Astrocyte (in vitro differentiated cells and primary cell): ENCODE data around the gene GPM6B. TPM values are rescaled to one million over a fixed set of nuclear protein-coding genes. Genes with fewer than 3 reads are reported as not detected.

Source experiments
- DNase-seq: peaks from one replicate; pipeline ENCODE4 v3.0.0-alpha.2; 2010; ENCODE audit warnings: low read depth
- FAIRE-seq: peaks from 2 replicates; lab custom pipeline; 2011; peaks lifted over from hg19 to GRCh38; lab: Jason Lieb, UNC
- H2AFZ ChIP-seq: 2 replicates; pipeline ENCODE4 v1.6.0; 2012; ENCODE audit warnings: low read depth, low read length, inconsistent platforms
- H3K27ac ChIP-seq: 2 replicates; pipeline ENCODE4 v1.5.1; 2011; ENCODE audit warnings: low read depth, low read length, inconsistent platforms
- H3K27me3 ChIP-seq: 2 replicates; pipeline ENCODE4 v1.6.0; 2011; ENCODE audit warnings: low read length, inconsistent platforms; ENCODE audit not compliant: insufficient read depth
- H3K36me3 ChIP-seq: 2 replicates; pipeline ENCODE4 v1.5.1; 2011; ENCODE audit warnings: low read length, inconsistent platforms; ENCODE audit not compliant: insufficient read depth
- H3K4me1 ChIP-seq: 2 replicates; pipeline ENCODE4 v1.5.1; 2011; ENCODE audit warnings: low read length, inconsistent platforms; ENCODE audit not compliant: insufficient read depth
- H3K4me2 ChIP-seq: 2 replicates; pipeline ENCODE4 v1.6.0; 2012; ENCODE audit warnings: low read length, inconsistent platforms
- H3K4me3 ChIP-seq: 2 replicates; pipeline ENCODE4 v1.5.1; 2011; ENCODE audit warnings: low read depth, mild to moderate bottlenecking, low read length, inconsistent platforms; ENCODE audit not compliant: insufficient read depth
- H3K79me2 ChIP-seq: 2 replicates; pipeline ENCODE4 v1.6.0; 2012; ENCODE audit warnings: mild to moderate bottlenecking, low read length, inconsistent platforms; ENCODE audit not compliant: insufficient read depth
- H3K9ac ChIP-seq: 2 replicates; pipeline ENCODE4 v1.6.0; 2012; ENCODE audit warnings: mild to moderate bottlenecking, low read length, inconsistent platforms
- H3K9me3 ChIP-seq: 2 replicates; pipeline ENCODE4 v1.5.1; 2012; ENCODE audit warnings: low read depth, mild to moderate bottlenecking, low read length, inconsistent platforms; ENCODE audit not compliant: insufficient read depth
- H4K20me1 ChIP-seq: 2 replicates; pipeline ENCODE4 v1.6.0; 2012; ENCODE audit warnings: low read length, inconsistent platforms; ENCODE audit not compliant: insufficient read depth
- H3K27ac Mint-ChIP-seq: one replicate; pipeline ENCODE4 v1.8.0; 2021; ENCODE audit warnings: mild to moderate bottlenecking, mixed read lengths; ENCODE audit not compliant: unreplicated experiment
- H3K27me3 Mint-ChIP-seq: one replicate; pipeline ENCODE4 v1.8.0; 2021; ENCODE audit warnings: low read depth, mixed read lengths; ENCODE audit not compliant: unreplicated experiment
- H3K36me3 Mint-ChIP-seq: one replicate; pipeline ENCODE4 v1.8.0; 2021; ENCODE audit warnings: low read depth, mixed read lengths; ENCODE audit not compliant: unreplicated experiment
- H3K4me1 Mint-ChIP-seq: one replicate; pipeline ENCODE4 v1.8.0; 2021; ENCODE audit warnings: low read depth, mixed read lengths; ENCODE audit not compliant: unreplicated experiment
- H3K4me3 Mint-ChIP-seq: one replicate; pipeline ENCODE4 v1.8.0; 2021; ENCODE audit warnings: mild to moderate bottlenecking, moderate library complexity, mixed read lengths; ENCODE audit not compliant: unreplicated experiment
- H3K9me3 Mint-ChIP-seq: one replicate; pipeline ENCODE4 v1.8.0; 2021; ENCODE audit warnings: mild to moderate bottlenecking, mixed read lengths; ENCODE audit not compliant: unreplicated experiment
- EZH2 ChIP-seq: IDR thresholded peaks from 2 replicates; pipeline ENCODE4 v1.6.1; 2012; ENCODE audit warnings: mild to moderate bottlenecking, low read length, inconsistent platforms; ENCODE audit not compliant: insufficient read depth
- total RNA-seq: library from RNA; stranded (reverse); gene quantifications from 2 replicates; pipeline ENCODE4 v1.2.1, GENCODE V29; 2021
- TF ChIP-seq, protein P1 (sequence below): IDR thresholded peaks from 2 replicates; pipeline ENCODE4 v1.5.1; 2011; ENCODE audit warnings: low read depth, mild to moderate bottlenecking, inconsistent platforms, low read length, moderate library complexity; ENCODE audit not compliant: insufficient read depth

The GPM6B gene
- total RNA-seq, 1 donor from 2014 or later, result 21.5 TPM

DNA sequence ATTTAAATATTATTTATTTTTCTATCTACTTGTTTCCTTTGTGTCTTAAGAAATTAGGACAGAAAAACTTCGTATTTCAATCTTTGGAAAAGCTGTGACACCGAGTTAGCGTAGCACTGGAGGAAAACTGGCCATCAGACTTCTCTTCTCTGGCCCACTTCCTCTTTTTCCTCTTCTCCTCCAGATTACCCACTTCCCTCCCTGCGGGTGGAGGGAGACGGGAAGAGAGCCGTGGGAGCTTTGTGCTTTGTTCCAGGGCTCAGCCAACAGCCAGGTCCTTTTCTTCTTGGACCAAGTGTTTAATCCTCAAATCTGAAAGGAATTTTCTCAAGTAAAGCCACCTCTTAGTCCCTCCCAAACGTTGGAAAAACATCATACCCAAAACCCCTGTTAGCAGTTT, 52.6 kb downstream of the GPM6B start:
- no peaks in the 10 kb centered on the region for H3K27me3 ChIP-seq
- H3K9me3 Mint-ChIP-seq, result no peaks in the 10 kb centered on the region
- H3K36me3 Mint-ChIP-seq, result peaks cover 11% of the 10 kb centered on the region
- no peak overlapping the region for H3K9ac ChIP-seq
- H3K4me3 Mint-ChIP-seq, result no peak overlapping the region
- peaks cover 14% of the 10 kb centered on the region for H3K36me3 ChIP-seq
- no peaks in the 10 kb centered on the region for H3K79me2 ChIP-seq
- no peaks in the 10 kb centered on the region for H3K27me3 Mint-ChIP-seq
- no peaks in the 10 kb centered on the region for H3K4me1 Mint-ChIP-seq
- no peaks in the 10 kb centered on the region for H3K4me1 ChIP-seq
- peak; percentile 47 for FAIRE-seq
- no peak for DNase-seq
- H3K27ac Mint-ChIP-seq, result no peak overlapping the region
- no peak overlapping the region for H3K27ac ChIP-seq
- H3K4me3 ChIP-seq, result no peak overlapping the region
- no peaks in the 10 kb centered on the region for H3K9me3 ChIP-seq
- TF ChIP-seq EZH2, result no peak
- TF ChIP-seq, protein P1, sequence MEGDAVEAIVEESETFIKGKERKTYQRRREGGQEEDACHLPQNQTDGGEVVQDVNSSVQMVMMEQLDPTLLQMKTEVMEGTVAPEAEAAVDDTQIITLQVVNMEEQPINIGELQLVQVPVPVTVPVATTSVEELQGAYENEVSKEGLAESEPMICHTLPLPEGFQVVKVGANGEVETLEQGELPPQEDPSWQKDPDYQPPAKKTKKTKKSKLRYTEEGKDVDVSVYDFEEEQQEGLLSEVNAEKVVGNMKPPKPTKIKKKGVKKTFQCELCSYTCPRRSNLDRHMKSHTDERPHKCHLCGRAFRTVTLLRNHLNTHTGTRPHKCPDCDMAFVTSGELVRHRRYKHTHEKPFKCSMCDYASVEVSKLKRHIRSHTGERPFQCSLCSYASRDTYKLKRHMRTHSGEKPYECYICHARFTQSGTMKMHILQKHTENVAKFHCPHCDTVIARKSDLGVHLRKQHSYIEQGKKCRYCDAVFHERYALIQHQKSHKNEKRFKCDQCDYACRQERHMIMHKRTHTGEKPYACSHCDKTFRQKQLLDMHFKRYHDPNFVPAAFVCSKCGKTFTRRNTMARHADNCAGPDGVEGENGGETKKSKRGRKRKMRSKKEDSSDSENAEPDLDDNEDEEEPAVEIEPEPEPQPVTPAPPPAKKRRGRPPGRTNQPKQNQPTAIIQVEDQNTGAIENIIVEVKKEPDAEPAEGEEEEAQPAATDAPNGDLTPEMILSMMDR, result no peak
- no peak overlapping the region for H3K4me2 ChIP-seq
- H2AFZ ChIP-seq, result no peak overlapping the region
- no peaks in the 10 kb centered on the region for H4K20me1 ChIP-seq

DNA sequence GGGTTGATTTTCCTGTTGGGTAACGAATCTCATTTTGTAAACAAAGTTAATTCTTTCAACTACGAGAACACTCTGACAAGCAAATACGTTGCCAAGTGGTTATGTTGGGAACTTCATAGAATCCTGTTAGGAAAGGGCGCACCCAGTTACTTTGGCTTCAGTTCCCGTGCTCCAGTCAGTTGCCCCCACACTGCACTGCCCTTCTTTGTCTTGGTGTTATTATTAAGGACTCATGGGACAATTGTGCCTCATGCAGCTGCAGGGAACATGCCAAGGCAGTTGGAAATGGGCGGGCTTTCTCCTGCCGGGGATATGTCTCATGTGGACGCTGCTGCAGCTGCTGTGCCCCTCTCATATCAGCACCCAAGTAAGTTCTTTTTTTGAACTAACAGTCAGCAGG, 53.4 kb downstream of the GPM6B start:
- H3K27me3 Mint-ChIP-seq, result no peaks in the 10 kb centered on the region
- no peak overlapping the region for H3K4me2 ChIP-seq
- no peak for DNase-seq
- H3K9me3 ChIP-seq, result no peaks in the 10 kb centered on the region
- H3K9me3 Mint-ChIP-seq, result no peaks in the 10 kb centered on the region
- H3K36me3 ChIP-seq, result peaks cover 17% of the 10 kb centered on the region
- TF ChIP-seq, protein P1, result no peak
- TF ChIP-seq EZH2, result no peak
- FAIRE-seq, result peak; percentile 96
- H3K4me3 ChIP-seq, result no peak overlapping the region
- no peaks in the 10 kb centered on the region for H3K79me2 ChIP-seq
- no peak overlapping the region for H3K27ac ChIP-seq
- no peaks in the 10 kb centered on the region for H3K4me1 ChIP-seq
- H2AFZ ChIP-seq, result no peak overlapping the region
- no peak overlapping the region for H3K9ac ChIP-seq
- H3K4me1 Mint-ChIP-seq, result no peaks in the 10 kb centered on the region
- H3K27me3 ChIP-seq, result no peaks in the 10 kb centered on the region
- peaks cover 11% of the 10 kb centered on the region for H3K36me3 Mint-ChIP-seq
- no peak overlapping the region for H3K4me3 Mint-ChIP-seq
- no peaks in the 10 kb centered on the region for H4K20me1 ChIP-seq
- no peak overlapping the region for H3K27ac Mint-ChIP-seq

DNA sequence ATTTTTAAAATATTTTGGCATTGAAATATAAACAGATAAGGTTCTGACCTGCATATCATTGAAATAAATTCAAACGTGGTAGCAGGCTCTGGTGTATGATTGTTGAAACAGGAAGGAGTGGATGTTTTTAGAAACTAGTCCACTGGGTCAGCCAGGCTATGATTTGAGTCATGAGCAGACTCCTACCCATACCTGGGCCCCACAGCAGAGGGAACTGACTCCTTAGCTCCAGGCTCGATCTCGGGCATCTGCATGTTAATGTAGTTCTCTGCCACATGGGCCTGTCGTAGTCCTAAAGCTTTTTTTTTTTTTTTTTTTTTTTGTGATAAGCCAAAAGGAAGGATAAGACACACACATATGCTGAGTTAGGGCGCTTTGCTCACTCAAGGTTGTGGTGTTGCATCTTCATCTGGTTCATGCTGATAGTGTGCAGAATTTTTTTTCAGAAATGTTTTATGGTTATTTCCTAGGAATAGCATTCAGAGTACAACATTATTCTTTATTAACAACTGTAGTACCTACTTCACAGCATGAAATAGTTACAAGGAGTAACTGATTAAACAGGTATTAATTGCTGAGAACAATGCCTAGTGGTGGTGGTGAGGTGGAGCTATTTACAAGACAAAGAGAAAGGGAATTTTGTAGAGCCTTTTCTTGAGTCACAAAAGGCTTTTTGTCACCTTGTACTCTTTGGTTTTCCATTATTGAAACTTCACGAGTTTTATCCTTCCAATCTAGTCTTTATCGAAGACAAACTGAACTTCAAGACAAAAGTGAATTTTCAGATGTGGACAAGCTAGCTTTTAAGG, 55.1 kb downstream of the GPM6B start:
- Mint-ChIP-seq H3K9me3 (no peaks in the 10 kb centered on the region), H3K27me3 (no peaks in the 10 kb centered on the region), H3K27ac (no peak overlapping the region), H3K4me1 (no peaks in the 10 kb centered on the region), H3K36me3 (peaks cover 11% of the 10 kb centered on the region), H3K4me3 (no peak overlapping the region)
- DNase-seq (no peak), FAIRE-seq (peak; percentile 73)
- H2AFZ ChIP-seq, result no peak overlapping the region
- no peaks in the 10 kb centered on the region for H4K20me1 ChIP-seq
- no peak for TF ChIP-seq EZH2
- TF ChIP-seq, protein P1, result no peak
- no peak overlapping the region for H3K9ac ChIP-seq
- no peaks in the 10 kb centered on the region for H3K79me2 ChIP-seq
- H3K4me3 ChIP-seq, result no peak overlapping the region
- no peaks in the 10 kb centered on the region for H3K9me3 ChIP-seq
- H3K4me1 ChIP-seq, result no peaks in the 10 kb centered on the region
- H3K27ac ChIP-seq, result no peak overlapping the region
- H3K27me3 ChIP-seq, result no peaks in the 10 kb centered on the region
- H3K36me3 ChIP-seq, result peaks cover 16% of the 10 kb centered on the region
- no peak overlapping the region for H3K4me2 ChIP-seq
